Neural cell (in vitro differentiated cells): ENCODE results near the gene ADH5. TPM values are rescaled to one million over a fixed set of nuclear protein-coding genes. Genes with fewer than 3 reads are reported as not detected.

Source experiments
- H2AFZ ChIP-seq: fragments of 200-600, 300-800 bp; sonication (generic), shearing (Covaris generic); 2 replicates; pipeline ENCODE4 v1.6.0; 2014; ENCODE audit warnings: low read depth, mild to moderate bottlenecking, antibody characterized with exemption, low read length, moderate library complexity
- H3F3A ChIP-seq: fragments of 200-600 bp; shearing (Covaris generic); 2 replicates; pipeline ENCODE4 v1.6.1; 2016; ENCODE audit warnings: mild to moderate bottlenecking, moderate library complexity, mixed read lengths, antibody characterized with exemption, low read length; ENCODE audit not compliant: insufficient read depth, poor library complexity, severe bottlenecking
- H3K27ac ChIP-seq: fragments of 200-600, 300-800 bp; sonication (generic), shearing (Covaris generic); 2 replicates; pipeline ENCODE4 v1.5.1; 2014; ENCODE audit warnings: mild to moderate bottlenecking, low read length, moderate library complexity
- H3K27me3 ChIP-seq: fragments of 300-800, 200-600 bp; sonication (generic), shearing (Covaris generic); 2 replicates; pipeline ENCODE4 v1.6.0; 2014; ENCODE audit warnings: mild to moderate bottlenecking, low read depth, low read length, moderate library complexity; ENCODE audit not compliant: insufficient read depth
- H3K36me3 ChIP-seq: fragments of 300-800, 200-600 bp; sonication (generic), shearing (Covaris generic); 2 replicates; pipeline ENCODE4 v1.5.1; 2014; ENCODE audit warnings: mild to moderate bottlenecking, antibody characterized with exemption, low read length, moderate library complexity; ENCODE audit not compliant: insufficient read depth
- H3K4me2 ChIP-seq: fragments of 300-800, 200-600 bp; sonication (generic), shearing (Covaris generic); 2 replicates; pipeline ENCODE4 v1.6.0; 2014; ENCODE audit warnings: mild to moderate bottlenecking, low read length
- H3K4me3 ChIP-seq: fragments of 300-800, 200-600 bp; sonication (generic), shearing (Covaris generic); 2 replicates; pipeline ENCODE4 v1.5.1; 2014; ENCODE audit warnings: mild to moderate bottlenecking, low read length, moderate library complexity
- H3K79me2 ChIP-seq: fragments of 200-600 bp; shearing (Covaris generic); replicated peaks from 2 replicates; pipeline ENCODE4 v1.6.0; 2014; ENCODE audit warnings: mild to moderate bottlenecking, low read length, moderate library complexity; ENCODE audit not compliant: insufficient read depth
- H3K9ac ChIP-seq: fragments of 300-800, 200-600 bp; sonication (generic), shearing (Covaris generic); 2 replicates; pipeline ENCODE4 v1.6.1; 2016; ENCODE audit warnings: mild to moderate bottlenecking, low read length, mixed read lengths
- H3K9me2 ChIP-seq: fragments of 200-600 bp; shearing (Covaris generic); 2 replicates; pipeline ENCODE4 v1.6.1; 2016; ENCODE audit warnings: mild to moderate bottlenecking, low read length, mixed read lengths; ENCODE audit not compliant: insufficient read depth
- H3K9me3 ChIP-seq: fragments of 200-600, 300-800 bp; sonication (generic), shearing (Covaris generic); 2 replicates; pipeline ENCODE4 v1.6.1; 2016; ENCODE audit warnings: mild to moderate bottlenecking, mixed run types, low read length, moderate library complexity, mixed read lengths
- H4K20me1 ChIP-seq: fragments of 200-600 bp; shearing (Covaris generic); 2 replicates; pipeline ENCODE4 v1.6.1; 2016; ENCODE audit warnings: mild to moderate bottlenecking, mixed run types; ENCODE audit not compliant: insufficient read depth
- CTCF ChIP-seq: fragments of 450-650 bp; IDR thresholded peaks from 2 replicates; pipeline ENCODE4 v1.5.1; 2014; ENCODE audit warnings: antibody characterized with exemption, mild to moderate bottlenecking, moderate library complexity; ENCODE audit not compliant: poor library complexity, severe bottlenecking
- EP300 ChIP-seq: fragments of 450-650 bp; conservative IDR thresholded peaks from 2 replicates; pipeline ENCODE4 v1.6.1; 2014; ENCODE audit warnings: antibody characterized with exemption, mild to moderate bottlenecking, moderate library complexity; ENCODE audit not compliant: poor library complexity, severe bottlenecking
- EZH2 ChIP-seq: fragments of 200-600, 300-800 bp; shearing (Covaris generic), sonication (generic); IDR thresholded peaks from 2 replicates; pipeline ENCODE4 v1.6.1; 2014; ENCODE audit warnings: antibody characterized with exemption, low read length, borderline replicate concordance, mild to moderate bottlenecking; ENCODE audit not compliant: insufficient read depth, poor library complexity, severe bottlenecking
- MXI1 ChIP-seq: fragments of 450-650 bp; conservative IDR thresholded peaks from 2 replicates; pipeline ENCODE4 v1.6.1; 2014; ENCODE audit warnings: antibody characterized with exemption, mild to moderate bottlenecking; ENCODE audit not compliant: poor library complexity, severe bottlenecking
- POLR2AphosphoS5 ChIP-seq: IDR thresholded peaks from 2 replicates; pipeline ENCODE4 v1.6.1; 2012
- RAD21 ChIP-seq: fragments of 450-650 bp; conservative IDR thresholded peaks from 2 replicates; pipeline ENCODE4 v1.6.1; 2014; ENCODE audit warnings: antibody characterized with exemption, mild to moderate bottlenecking, moderate library complexity
- REST ChIP-seq: IDR thresholded peaks from 2 replicates; pipeline ENCODE4 v1.6.1; 2012; ENCODE audit warnings: borderline replicate concordance
- SMC3 ChIP-seq: fragments of 450-650 bp; conservative IDR thresholded peaks from 2 replicates; pipeline ENCODE4 v1.6.1; 2014; ENCODE audit warnings: antibody characterized with exemption, mild to moderate bottlenecking, moderate library complexity; ENCODE audit not compliant: poor library complexity
- TAF1 ChIP-seq: IDR thresholded peaks from 2 replicates; pipeline ENCODE4 v1.6.1; 2012; ENCODE audit warnings: low read depth
- polyA plus RNA-seq: library from polyadenylated mRNA; depleted of rRNA; stranded (reverse); fragments of >200 nt; gene quantifications from 2 replicates; pipeline ENCODE4 v1.2.3, GENCODE V29; 2014

Gene ADH5
- polyA plus RNA-seq, 1 donor from 2014 or later = 201 TPM

GRCh38 chr4:99079625-99080295, 8.8 kb downstream of the ADH5 start:
- H3K27ac ChIP-seq = no peak overlapping the region
- H3K36me3 ChIP-seq = peaks cover 16% of the 10 kb centered on the region
- H3K79me2 ChIP-seq = peaks cover 4% of the 10 kb centered on the region
- H3K9ac ChIP-seq = no peak overlapping the region
- TF ChIP-seq RAD21 = no peak
- no peak for TF ChIP-seq SMC3
- no peak for TF ChIP-seq EZH2
- no peak for TF ChIP-seq EP300
- TF ChIP-seq CTCF = no peak
- TF ChIP-seq REST = no peak
- H3K4me3 ChIP-seq = no peak overlapping the region
- H3K27me3 ChIP-seq = no peaks in the 10 kb centered on the region
- no peaks in the 10 kb centered on the region for H4K20me1 ChIP-seq
- H2AFZ ChIP-seq = no peak overlapping the region
- H3K9me2 ChIP-seq = no peaks in the 10 kb centered on the region
- no peaks in the 10 kb centered on the region for H3F3A ChIP-seq
- H3K4me2 ChIP-seq = no peak overlapping the region
- H3K9me3 ChIP-seq = no peaks in the 10 kb centered on the region

GRCh38 chr4:99078931-99079624, 9.5 kb downstream of the ADH5 start:
- Histone ChIP-seq H3K27me3 (no peaks in the 10 kb centered on the region), H4K20me1 (no peaks in the 10 kb centered on the region), H3K36me3 (peaks cover 16% of the 10 kb centered on the region), H3K4me2 (no peak overlapping the region), H3K9me2 (no peaks in the 10 kb centered on the region), H3F3A (no peaks in the 10 kb centered on the region), H2AFZ (no peak overlapping the region), H3K27ac (no peak overlapping the region), H3K79me2 (peaks cover 4% of the 10 kb centered on the region), H3K9ac (no peak overlapping the region), H3K4me3 (no peak overlapping the region), H3K9me3 (no peaks in the 10 kb centered on the region)
- TF ChIP-seq MXI1 (no peak), CTCF (no peak), SMC3 (no peak), POLR2AphosphoS5 (no peak), EP300 (no peak), REST (no peak), EZH2 (no peak), RAD21 (no peak), TAF1 (no peak)
